HEK293 (cell line): ENCODE results near the gene HSD3B1.
A peak's percentile ranks its signal among the peaks of the same experiment; 100 is the strongest.

ENCODE experiments used
- HIC1 ChIP-seq: fragments of 450-650 bp; formaldehyde crosslinking; IDR thresholded peaks from 2 replicates; pipeline ENCODE4 v1.5.1; 2016; ENCODE audit warnings: missing biosample characterization, missing genetic modification characterization
- IKZF3 ChIP-seq: fragments of 450-650 bp; IDR thresholded peaks from 2 replicates; pipeline ENCODE4 v1.5.0; 2018; ENCODE audit warnings: missing biosample characterization, mild to moderate bottlenecking, missing genetic modification characterization, moderate library complexity
- MZF1 ChIP-seq: fragments of 450-650 bp; formaldehyde crosslinking; IDR thresholded peaks from 2 replicates; pipeline ENCODE4 v1.5.1; 2017; ENCODE audit warnings: missing biosample characterization, missing genetic modification characterization, borderline replicate concordance
- OSR2 ChIP-seq: fragments of 450-650 bp; formaldehyde crosslinking; IDR thresholded peaks from 2 replicates; pipeline ENCODE4 v1.5.1; 2016; ENCODE audit warnings: missing biosample characterization, missing genetic modification characterization
- PRDM4 ChIP-seq: fragments of 450-650 bp; formaldehyde crosslinking; IDR thresholded peaks from 2 replicates; pipeline ENCODE4 v1.5.1; 2017; ENCODE audit warnings: missing biosample characterization, missing genetic modification characterization
- REST ChIP-seq: fragments of 450-650 bp; formaldehyde crosslinking; IDR thresholded peaks from 2 replicates; pipeline ENCODE4 v1.5.1; 2016; ENCODE audit warnings: missing biosample characterization, missing genetic modification characterization
- ZBTB17 ChIP-seq: fragments of 450-650 bp; formaldehyde crosslinking; IDR thresholded peaks from 2 replicates; pipeline ENCODE4 v1.5.1; 2016; ENCODE audit warnings: missing biosample characterization, missing genetic modification characterization
- ZBTB21 ChIP-seq: fragments of 450-650 bp; formaldehyde crosslinking; IDR thresholded peaks from 2 replicates; pipeline ENCODE4 v1.5.1; 2017; ENCODE audit warnings: missing biosample characterization, missing genetic modification characterization
- ZBTB8A ChIP-seq: fragments of 450-650 bp; formaldehyde crosslinking; IDR thresholded peaks from 2 replicates; pipeline ENCODE4 v1.5.1; 2016; ENCODE audit warnings: missing biosample characterization, missing genetic modification characterization
- ZFP69B ChIP-seq: fragments of 450-650 bp; formaldehyde crosslinking; IDR thresholded peaks from 2 replicates; pipeline ENCODE4 v1.5.1; 2016; ENCODE audit warnings: missing biosample characterization, missing genetic modification characterization
- ZIC2 ChIP-seq: fragments of 450-650 bp; formaldehyde crosslinking; IDR thresholded peaks from 2 replicates; pipeline ENCODE4 v1.5.1; 2016; ENCODE audit warnings: missing biosample characterization, missing genetic modification characterization
- ZNF10 ChIP-seq: fragments of 450-650 bp; formaldehyde crosslinking; IDR thresholded peaks from 2 replicates; pipeline ENCODE4 v1.5.1; 2017; ENCODE audit warnings: missing biosample characterization, missing genetic modification characterization
- ZNF133 ChIP-seq: fragments of 450-650 bp; formaldehyde crosslinking; IDR thresholded peaks from 2 replicates; pipeline ENCODE4 v1.5.1; 2016; ENCODE audit warnings: missing biosample characterization, missing genetic modification characterization
- ZNF18 ChIP-seq: fragments of 450-650 bp; formaldehyde crosslinking; IDR thresholded peaks from 2 replicates; pipeline ENCODE4 v1.5.1; 2016; ENCODE audit warnings: missing biosample characterization, missing genetic modification characterization
- ZNF280D ChIP-seq: fragments of 450-650 bp; formaldehyde crosslinking; IDR thresholded peaks from 2 replicates; pipeline ENCODE4 v1.5.1; 2016; ENCODE audit warnings: missing biosample characterization, missing genetic modification characterization
- ZNF341 ChIP-seq: fragments of 450-650 bp; formaldehyde crosslinking; IDR thresholded peaks from 2 replicates; pipeline ENCODE4; 2016; ENCODE audit warnings: low read depth, missing biosample characterization, missing genetic modification characterization
- ZNF561 ChIP-seq: fragments of 450-650 bp; IDR thresholded peaks from 2 replicates; pipeline ENCODE4 v1.5.1; 2018; ENCODE audit warnings: missing biosample characterization, missing genetic modification characterization, borderline replicate concordance
- ZNF600 ChIP-seq: fragments of 450-650 bp; formaldehyde crosslinking; IDR thresholded peaks from 2 replicates; pipeline ENCODE4 v1.5.1; 2016; ENCODE audit warnings: missing biosample characterization, missing genetic modification characterization
- ZNF621 ChIP-seq: fragments of 450-650 bp; formaldehyde crosslinking; IDR thresholded peaks from 2 replicates; pipeline ENCODE4 v1.5.1; 2017; ENCODE audit warnings: missing biosample characterization, missing genetic modification characterization
- ZNF645 ChIP-seq: fragments of 450-650 bp; formaldehyde crosslinking; IDR thresholded peaks from 2 replicates; pipeline ENCODE4; 2016; ENCODE audit warnings: missing biosample characterization, missing genetic modification characterization
- ZNF660 ChIP-seq: fragments of 450-650 bp; IDR thresholded peaks from 2 replicates; pipeline ENCODE4 v1.5.1; 2018; ENCODE audit warnings: missing biosample characterization, mild to moderate bottlenecking, missing genetic modification characterization
- ZNF692 ChIP-seq: fragments of 450-650 bp; formaldehyde crosslinking; IDR thresholded peaks from 2 replicates; pipeline ENCODE4 v1.5.1; 2016; ENCODE audit warnings: missing biosample characterization, missing genetic modification characterization
- ZSCAN16 ChIP-seq: fragments of 450-650 bp; formaldehyde crosslinking; IDR thresholded peaks from 2 replicates; pipeline ENCODE4 v1.5.1; 2016; ENCODE audit warnings: missing biosample characterization, missing genetic modification characterization
- ZXDB ChIP-seq: fragments of 450-650 bp; formaldehyde crosslinking; IDR thresholded peaks from 2 replicates; pipeline ENCODE4 v1.5.1; 2016; ENCODE audit warnings: missing biosample characterization, missing genetic modification characterization

HSD3B1 gene

GRCh38 chr1:119554183-119554582 is 47.2 kb downstream of the HSD3B1 start (continued):
- TF ChIP-seq ZNF645 (tag by site-specific recombination) (no peak), IKZF3 (tag by site-specific recombination) (peak; percentile 43; the same call in 1 of the 2 replicates), HIC1 (no peak), ZNF621 (tag by site-specific recombination) (no peak), ZNF341 (tag by site-specific recombination) (peak; percentile 49; the same call in 1 of the 2 replicates), REST (tag by site-specific recombination) (no peak), OSR2 (tag by site-specific recombination) (peak; percentile 80), PRDM4 (tag by site-specific recombination) (peak; percentile 79), ZBTB21 (tag by site-specific recombination) (no peak), ZNF133 (no peak), ZXDB (tag by site-specific recombination) (peak; percentile 94), ZNF692 (tag by site-specific recombination) (0 out of 2 replicates have a peak, but pooled peaks have one; percentile 63), ZBTB17 (tag by site-specific recombination) (peak; percentile 45; the same call in 1 of the 2 replicates), ZSCAN16 (tag by site-specific recombination) (no peak), MZF1 (tag by site-specific recombination) (peak; percentile 74; the same call in 1 of the 2 replicates), ZIC2 (peak; percentile 50), ZBTB8A (peak; percentile 33; the same call in 1 of the 2 replicates), ZNF280D (tag by site-specific recombination) (no peak), ZNF18 (tag by site-specific recombination) (peak; percentile 90), ZNF10 (no peak), ZFP69B (tag by site-specific recombination) (no peak), ZNF561 (peak; percentile 19; the same call in 1 of the 2 replicates), ZNF600 (tag by site-specific recombination) (no peak), ZNF660 (tag by site-specific recombination) (peak; percentile 48; the same call in 1 of the 2 replicates)
